Measurements from ENCODE around the gene PCSK1N. TPM values are rescaled to one million over a fixed set of nuclear protein-coding genes. Genes with fewer than 3 reads are reported as not detected.

Gene PCSK1N
- total RNA-seq, 6 experiments from 2014 or later = 0.20 to 1.4 TPM; not detected in 4

- ATAC-seq = no peak
- no peak overlapping the region for H3K27ac ChIP-seq
- H3K9me3 ChIP-seq = no peaks in the 10 kb centered on the region
- no peaks in the 10 kb centered on the region for H3K27me3 ChIP-seq
- intact Hi-C loops (cut with DNase I) = no loop called here
- 56% methylated on average over 7 of the region's 7 CpGs for WGBS (ENCODE audit: insufficient coverage, low coverage, low lambda C conversion rate, missing lambda C conversion rate)
- no peak for DNase-seq
- no peaks in the 10 kb centered on the region for H3K36me3 ChIP-seq
- no peak overlapping the region for H3K4me3 ChIP-seq
- no peak for TF ChIP-seq POLR2A (IDR thresholded peaks at IDR 0.05)
- TF ChIP-seq CTCF (IDR thresholded peaks at IDR 0.05) = no peak
- H3K4me1 ChIP-seq = no peaks in the 10 kb centered on the region
These were observed 45.8 kb downstream of the PCSK1N start for GRCh38 chrX:48789366-48790220.

- no peak for DNase-seq
- ATAC-seq = no peak
- no peaks in the 10 kb centered on the region for H3K27me3 ChIP-seq
- TF ChIP-seq CTCF (IDR thresholded peaks at IDR 0.05) (no peak), POLR2A (IDR thresholded peaks at IDR 0.05) (no peak)
- no peaks in the 10 kb centered on the region for H3K4me1 ChIP-seq
- intact Hi-C loops (cut with DNase I) = no loop called here
- no peak overlapping the region for H3K27ac ChIP-seq
- H3K36me3 ChIP-seq = no peaks in the 10 kb centered on the region
- H3K9me3 ChIP-seq = no peaks in the 10 kb centered on the region
- H3K4me3 ChIP-seq = no peak overlapping the region
- 45% methylated on average over 17 of the region's 17 CpGs for WGBS (ENCODE audit: insufficient coverage, low coverage, low lambda C conversion rate, missing lambda C conversion rate)
These were observed 47.6 kb downstream of the PCSK1N start for GRCh38 chrX:48787505-48788443.

DNA sequence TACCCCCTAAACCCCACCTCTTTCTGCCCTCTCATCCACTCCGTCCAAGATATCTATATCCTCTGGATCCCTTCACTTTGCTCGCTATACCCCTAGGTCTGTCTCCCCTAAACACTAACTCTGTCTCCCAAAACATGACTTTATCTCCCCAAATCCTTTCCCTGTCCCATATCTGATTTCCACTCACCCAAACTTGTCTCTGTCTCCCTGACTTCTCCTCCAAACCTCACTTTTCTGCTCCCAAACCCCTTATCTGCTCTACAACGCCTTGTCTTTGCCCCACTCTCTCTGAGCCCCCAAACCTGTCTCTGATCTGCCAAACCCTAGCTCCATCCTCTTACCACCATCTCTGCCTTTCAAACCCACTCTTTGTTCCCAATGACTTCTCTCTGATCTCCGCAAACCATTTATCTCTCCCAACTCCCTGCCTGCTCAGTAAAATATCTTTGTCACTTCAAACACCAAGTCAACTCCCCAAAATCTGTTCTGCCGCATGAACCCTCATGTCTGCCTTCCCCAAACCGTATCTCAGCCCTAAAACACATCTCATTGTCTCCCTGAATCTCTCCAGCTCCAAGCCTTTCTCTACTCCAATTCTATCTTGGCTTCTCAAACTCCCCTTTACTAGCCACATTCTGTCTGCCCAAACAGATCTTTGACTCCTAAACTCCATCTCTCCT is 48.4 kb downstream of the PCSK1N start:
- Histone ChIP-seq H3K36me3 (no peaks in the 10 kb centered on the region), H3K27ac (no peak overlapping the region), H3K27me3 (no peaks in the 10 kb centered on the region), H3K4me1 (no peaks in the 10 kb centered on the region), H3K4me3 (no peak overlapping the region), H3K9me3 (no peaks in the 10 kb centered on the region)
- intact Hi-C loops (cut with DNase I) = no loop called here
- 42% methylated on average over 6 of the region's 6 CpGs for WGBS (ENCODE audit: insufficient coverage, low coverage, low lambda C conversion rate, missing lambda C conversion rate)
- no peak for TF ChIP-seq POLR2A (IDR thresholded peaks at IDR 0.05)
- no peak for TF ChIP-seq CTCF (IDR thresholded peaks at IDR 0.05)
- DNase-seq (no peak), ATAC-seq (no peak)

- intact Hi-C loops (cut with DNase I) = no loop called here
- Histone ChIP-seq H3K4me3 (no peak within 1 kb of the TSS), H3K27me3 (no peaks in the 10 kb centered on the region), H3K9me3 (no peaks in the 10 kb centered on the region), H3K27ac (no peak within 1 kb of the TSS), H3K4me1 (no peaks in the 10 kb centered on the region), H3K36me3 (no peaks in the 10 kb centered on the region)
- DNase-seq (no peak), ATAC-seq (peak in 1 of 4 donors; percentile 16)
- TF ChIP-seq CTCF (IDR thresholded peaks at IDR 0.05) = no peak
- no peak for TF ChIP-seq POLR2A (IDR thresholded peaks at IDR 0.05)
- WGBS (ENCODE audit: insufficient coverage, low coverage, low lambda C conversion rate, missing lambda C conversion rate) = 61% methylated on average over 4 of the region's 7 CpGs
These were observed 49.0 kb downstream of the PCSK1N start, which contains the start of gene GATA1 for GRCh38 chrX:48786341-48786800. TSS of gene GATA1 (plus strand) at chrX:48786590. CDS start at chrX:48791110, 4,520 bp downstream.

Data from right lobe of liver (tissue), 6 donors.